ENCODE data around the gene NINJ1. TPM values are rescaled to one million over a fixed set of nuclear protein-coding genes. Genes with fewer than 3 reads are reported as not detected.

NINJ1 gene
- total RNA-seq, 4 donors from 2014 or later: 64.6 to 113 (median 94.8) TPM

DNA sequence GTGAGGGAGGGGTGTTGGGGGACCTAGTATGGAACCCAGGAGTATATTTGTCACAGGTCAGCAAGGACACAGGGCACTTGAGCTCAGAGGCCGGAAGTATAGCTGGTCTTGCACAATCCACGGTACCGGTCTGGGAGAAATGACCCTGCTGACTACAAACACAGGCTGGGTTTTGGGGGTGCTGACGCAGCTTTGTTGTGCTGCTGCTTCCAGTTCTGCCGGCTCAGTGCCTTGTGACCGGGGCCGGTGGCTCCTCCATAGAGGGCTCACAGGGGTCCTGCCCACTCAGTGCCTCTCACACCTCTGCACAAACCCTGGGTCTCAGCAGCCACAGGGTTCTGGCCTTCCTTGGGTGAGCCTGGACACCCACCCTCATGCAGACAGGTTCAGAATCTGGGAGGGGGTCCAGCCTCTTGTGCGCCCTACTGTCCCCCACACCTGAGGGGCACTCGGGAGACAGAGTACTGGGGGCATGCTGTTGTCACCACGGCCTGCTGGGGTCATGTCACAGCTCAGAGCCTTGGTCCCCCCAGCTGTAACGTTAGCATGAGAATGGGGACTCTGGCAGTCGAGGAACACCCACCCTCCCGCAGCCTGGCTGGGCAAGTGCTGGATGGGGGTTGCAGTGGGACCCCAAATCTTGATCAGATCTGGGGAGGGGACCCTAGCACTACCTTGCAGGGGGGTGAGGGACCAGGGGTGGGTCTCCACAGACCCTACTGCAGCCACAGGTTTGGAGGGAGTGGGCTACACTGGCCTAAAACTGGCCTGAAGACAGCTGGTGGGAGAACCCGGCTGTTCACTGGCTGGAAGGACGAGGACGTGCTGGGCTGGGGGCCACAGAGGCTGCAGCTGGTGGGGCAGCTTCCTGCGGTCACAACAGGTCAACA, 17.7 kb downstream of the NINJ1 start:
- H3K4me3 ChIP-seq (ENCODE audit: low read depth, poor library complexity, severe bottlenecking): no peak overlapping the region
- DNase-seq (ENCODE audit: low spot score in 2 of 2): peak; percentile 80 to 94
- intact Hi-C loops (cut with DNase I; ENCODE audit: low total_unique reads): no loop called here
- WGBS, 2 donors: 74 to 78% methylated on average over 14 to 16 of the region's 17 CpGs
- TF ChIP-seq, protein P1, sequence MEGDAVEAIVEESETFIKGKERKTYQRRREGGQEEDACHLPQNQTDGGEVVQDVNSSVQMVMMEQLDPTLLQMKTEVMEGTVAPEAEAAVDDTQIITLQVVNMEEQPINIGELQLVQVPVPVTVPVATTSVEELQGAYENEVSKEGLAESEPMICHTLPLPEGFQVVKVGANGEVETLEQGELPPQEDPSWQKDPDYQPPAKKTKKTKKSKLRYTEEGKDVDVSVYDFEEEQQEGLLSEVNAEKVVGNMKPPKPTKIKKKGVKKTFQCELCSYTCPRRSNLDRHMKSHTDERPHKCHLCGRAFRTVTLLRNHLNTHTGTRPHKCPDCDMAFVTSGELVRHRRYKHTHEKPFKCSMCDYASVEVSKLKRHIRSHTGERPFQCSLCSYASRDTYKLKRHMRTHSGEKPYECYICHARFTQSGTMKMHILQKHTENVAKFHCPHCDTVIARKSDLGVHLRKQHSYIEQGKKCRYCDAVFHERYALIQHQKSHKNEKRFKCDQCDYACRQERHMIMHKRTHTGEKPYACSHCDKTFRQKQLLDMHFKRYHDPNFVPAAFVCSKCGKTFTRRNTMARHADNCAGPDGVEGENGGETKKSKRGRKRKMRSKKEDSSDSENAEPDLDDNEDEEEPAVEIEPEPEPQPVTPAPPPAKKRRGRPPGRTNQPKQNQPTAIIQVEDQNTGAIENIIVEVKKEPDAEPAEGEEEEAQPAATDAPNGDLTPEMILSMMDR (IDR thresholded peaks at IDR 0.05): no peak

DNA sequence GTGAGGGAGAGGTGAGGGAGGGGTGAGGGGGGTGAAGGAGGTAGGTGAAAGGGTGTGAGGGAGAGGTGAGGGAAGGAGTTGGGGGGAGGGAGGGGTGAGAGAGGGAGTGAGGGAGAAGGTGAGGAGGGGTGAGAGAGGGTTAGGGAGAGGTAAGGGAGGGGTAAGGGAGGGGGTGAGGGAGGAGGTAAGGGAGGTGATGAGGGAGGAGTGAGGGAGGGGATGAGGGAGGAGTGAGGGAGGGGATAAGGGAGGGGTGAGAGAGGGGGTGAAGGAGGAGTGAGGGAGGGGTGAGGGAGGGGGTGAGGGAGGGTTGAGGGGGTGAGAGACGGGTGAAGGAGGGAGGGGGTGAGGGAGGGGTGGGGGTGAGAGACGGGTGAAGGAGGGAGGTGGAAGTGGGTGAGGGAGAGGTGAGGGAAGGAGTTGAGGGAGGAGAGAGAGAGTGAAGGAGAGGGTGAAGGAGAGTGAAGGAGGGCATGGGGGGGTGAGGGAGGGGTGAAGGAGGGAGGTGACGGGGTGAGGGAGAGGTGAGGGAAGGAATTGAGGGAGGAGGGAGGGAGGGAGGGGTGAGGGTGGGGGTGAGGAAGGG, 18.5 kb downstream of the NINJ1 start:
- no peak for TF ChIP-seq POLR2A (IDR thresholded peaks at IDR 0.05)
- TF ChIP-seq, protein P1 (IDR thresholded peaks at IDR 0.05): no peak
- intact Hi-C loops (cut with DNase I; ENCODE audit: low total_unique reads): no loop called here
- peak in 1 of 2 donors; percentile 42 for DNase-seq (ENCODE audit: low spot score in 2 of 2)
- WGBS, 2 donors: 35 to 43% methylated on average over 2 to 3 of the region's 3 CpGs
- no peak overlapping the region for H3K4me3 ChIP-seq (ENCODE audit: low read depth, poor library complexity, severe bottlenecking)

GRCh38 chr9:93114984-93115335, 19.1 kb downstream of the NINJ1 start:
- no peak for DNase-seq (ENCODE audit: low spot score in 2 of 2)
- whole genome bisulfite sequencing, 2 donors: 77 to 82% methylated on average over 5 of the region's 5 CpGs
- no peak for TF ChIP-seq POLR2A (IDR thresholded peaks at IDR 0.05)
- TF ChIP-seq, protein P1 (IDR thresholded peaks at IDR 0.05): no peak
- intact Hi-C loops (cut with DNase I; ENCODE audit: low total_unique reads): no loop called here
- no peak overlapping the region for H3K4me3 ChIP-seq (ENCODE audit: low read depth, poor library complexity, severe bottlenecking)

- intact Hi-C loops (cut with DNase I; ENCODE audit: low total_unique reads): no loop called here
- DNase-seq (ENCODE audit: low spot score in 2 of 2): peak in 1 of 2 donors; percentile 84
- TF ChIP-seq, protein P1 (IDR thresholded peaks at IDR 0.05): no peak
- TF ChIP-seq POLR2A (IDR thresholded peaks at IDR 0.05): no peak
- H3K4me3 ChIP-seq (ENCODE audit: low read depth, poor library complexity, severe bottlenecking): no peak overlapping the region
- WGBS, 2 donors: 79 to 84% methylated on average over 17 of the region's 17 CpGs
These were observed 19.7 kb downstream of the NINJ1 start for GRCh38 chr9:93114169-93114983.

GRCh38 chr9:93112864-93113389, 21.1 kb downstream of the NINJ1 start:
- no peak overlapping the region for H3K4me3 ChIP-seq (ENCODE audit: low read depth, poor library complexity, severe bottlenecking)
- 89 to 96% methylated on average over 12 to 13 of the region's 13 CpGs for WGBS, 2 donors
- intact Hi-C loops (cut with DNase I; ENCODE audit: low total_unique reads): no loop called here
- peak in 1 of 2 donors; percentile 82 for DNase-seq (ENCODE audit: low spot score in 2 of 2)
- TF ChIP-seq POLR2A (IDR thresholded peaks at IDR 0.05): no peak
- TF ChIP-seq, protein P1 (IDR thresholded peaks at IDR 0.05): no peak

All from lower leg skin (tissue), 4 donors.